Heart left ventricle (tissue), 16 donors: Measurements from ENCODE around the gene CST4. TPM values are rescaled to one million over a fixed set of nuclear protein-coding genes. Genes with fewer than 3 reads are reported as not detected.
A peak's percentile ranks its signal among the peaks of the same experiment; 100 is the strongest.

Experiments
- ATAC-seq, 4 donors: fragments of 200-7000 bp; cut with Tn5 transposase; one replicate each; pipeline ENCODE4 v1.9.1; 2020 to 2022; ENCODE audit warnings: moderate library complexity in 4 of 4, mild to moderate bottlenecking in 3 of 4, moderate number of reproducible peaks in 1 of 4
- DNase-seq, 5 donors: peaks; one replicate each; pipeline ENCODE4 v3.0.0-alpha.2; 2020
- H3K27ac ChIP-seq, 12 donors: fragments of 200-600 bp; sonication (generic) in 4 of 12; one replicate each; pipeline versions ENCODE4 v1.5.0 to v1.8.0; 2016 to 2022; ENCODE audit warnings: mild to moderate bottlenecking in 2 of 12
- H3K27me3 ChIP-seq, 9 donors: fragments of 200-600 bp; sonication (generic) in 2 of 9; one replicate each; pipeline versions ENCODE4 v1.5.1 to v1.8.0; 2016 to 2022; ENCODE audit warnings: mild to moderate bottlenecking in 3 of 9
- H3K36me3 ChIP-seq, 9 donors: fragments of 200-600 bp; sonication (generic) in 2 of 9; one replicate each; pipeline versions ENCODE4 v1.5.0 to v1.8.0; 2018 to 2022; ENCODE audit warnings: mild to moderate bottlenecking in 2 of 9
- H3K4me1 ChIP-seq, 12 donors: fragments of 200-600 bp; sonication (generic) in 4 of 12; one replicate each; pipeline versions ENCODE4 v1.5.0 to v1.8.0; 2016 to 2022; ENCODE audit warnings: mild to moderate bottlenecking in 3 of 12
- H3K4me3 ChIP-seq, 12 donors: fragments of 200-600 bp; sonication (generic) in 4 of 12; one replicate each; pipeline versions ENCODE4 v1.5.0 to v1.8.0; 2017 to 2022; ENCODE audit warnings: mild to moderate bottlenecking in 9 of 12, moderate library complexity in 4 of 12
- H3K9me3 ChIP-seq, 12 donors: fragments of 200-600 bp; sonication (generic) in 4 of 12; one replicate each; pipeline versions ENCODE4 v1.5.0 to v1.8.0; 2016 to 2022; ENCODE audit warnings: mild to moderate bottlenecking in 1 of 12
- CTCF ChIP-seq, 12 donors: fragments of 200-600 bp; sonication (generic) in 4 of 12; IDR thresholded peaks; one replicate each; pipeline versions ENCODE4 v1.5.0 to v1.8.0; 2018 to 2022; ENCODE audit warnings: antibody characterized with exemption in 12 of 12, mild to moderate bottlenecking in 5 of 12
- POLR2A ChIP-seq, 2 donors: fragments of 450-650 bp; IDR thresholded peaks; one replicate each; pipeline ENCODE4 v1.6.1; 2017; ENCODE audit warnings: antibody characterized with exemption in 2 of 2, mild to moderate bottlenecking in 2 of 2, moderate library complexity in 2 of 2
- WGBS, 4 donors: extraction: QIAGEN DNeasy Blood & Tissue Kit in 2 of 4; methylation state at CpG; one replicate each; pipeline versions ENCODE4 v1.1.5 to v1.1.7; 2013 to 2018; 5-methylcytosine and 5-hydroxymethylcytosine counted together
- intact Hi-C, 10 donors: fragments of 100-400 bp; cut with DNase I; formaldehyde crosslinking; loops; one replicate each; pipeline versions ENCODE4 v1.11.1 to v1.14.2; 2022
- polyA plus RNA-seq, 2 donors: library from polyadenylated mRNA; stranded (reverse); fragments of 200-250 nt; gene quantifications; one replicate each; pipeline ENCODE4 v1.2.3, GENCODE V29; 2013
- total RNA-seq, 9 donors: library from RNA; depleted of rRNA in 2 of 9; stranded (reverse); fragments of >200 nt in 2 of 9; fragmentation: NEBNext Ultra II Directional in 3 of 9; extraction: Animal tissue kit (Norgen Biotek cat#: 25700) in 3 of 9; gene quantifications; one replicate each; pipeline versions ENCODE4 v1.1.0 to v1.2.4, GENCODE V29; 2016 to 2023
- donor health status: ischemic (EF 13 %, LVEDD 7.1; RV severe dilation, severe dysfunction).
- donor health status: healthy with polysubstance abuse.
- donor health status: DM: no; HTN: yes; CAD: no.
- donor health status: DM: no; HTN: no; CAD: no.
- donor health status: ischemic (EF 25% LVEDD 6.9; RV normal size, moderate dysfunction).
- donor health status: ischemic (EF 25% LVEDD 5.7; RV mildly dilated, moderate dysfunction).
- donor health status: healthy.
- donor health status: DM: yes; HTN: yes; CAD: no.
- donor health status: ischemic (EF 35%, LVEDD 5.7; RV mildly dilated, moderate dysfunction).
- donor health status: nonischemic (EF 11% LVEDD 7.7; RV severe dilation, severe dysfunction).
- donor health status: DM: yes; HTN: yes; CAD: no.
- donor health status: PGD.
- donor health status: ischemic (EF 29% LVEDD 5.4; RV normal size, mild dysfunction).
- donor health status: nonischemic (EF 23%, LVEDD 6.1; RV moderate dilation, normal function).

Gene CST4
- total and polyA plus RNA-seq, 11 donors: not detected

DNA sequence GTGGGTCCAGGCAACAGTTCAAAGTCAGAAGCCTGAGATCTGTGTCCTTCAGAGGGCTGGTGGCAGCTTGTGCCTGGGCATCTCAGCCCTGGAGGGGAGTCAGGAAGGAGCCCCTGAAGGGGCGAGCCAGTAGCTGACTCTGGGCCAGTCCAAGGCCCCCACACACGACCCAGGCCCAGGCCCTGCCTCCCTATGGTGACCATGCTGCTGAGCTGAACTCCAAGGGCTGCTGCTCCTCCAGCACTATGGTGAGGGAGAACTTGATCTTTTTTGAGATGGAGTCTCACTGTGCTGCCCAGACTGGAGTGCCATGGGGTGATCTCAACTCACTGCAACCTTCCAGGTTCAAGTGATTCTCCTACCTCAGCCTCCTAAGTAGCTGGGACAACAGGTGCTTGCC, 35.9 kb downstream of the CST4 start:
- Histone ChIP-seq H3K36me3 (no peaks in the 10 kb centered on the region), H3K27ac (peak overlapping the region in 2 of 12 donors; percentile 9 to 81), H3K4me3 (no peak overlapping the region), H3K27me3 (peaks cover 0 to 7% (median 0%) of the 10 kb centered on the region in 9 donors), H3K9me3 (peaks cover 0 to 4% (median 0%) of the 10 kb centered on the region in 12 donors), H3K4me1 (peaks cover 0 to 38% (median 25%) of the 10 kb centered on the region in 12 donors)
- no peak for TF ChIP-seq CTCF (IDR thresholded peaks at IDR 0.05)
- no peak for TF ChIP-seq POLR2A (IDR thresholded peaks at IDR 0.05)
- no peak for DNase-seq
- WGBS, 4 donors: 68 to 94% (median 76%) methylated on average over 2 of the region's 2 CpGs
- intact Hi-C loops: no loop called here
- ATAC-seq: no peak

DNA sequence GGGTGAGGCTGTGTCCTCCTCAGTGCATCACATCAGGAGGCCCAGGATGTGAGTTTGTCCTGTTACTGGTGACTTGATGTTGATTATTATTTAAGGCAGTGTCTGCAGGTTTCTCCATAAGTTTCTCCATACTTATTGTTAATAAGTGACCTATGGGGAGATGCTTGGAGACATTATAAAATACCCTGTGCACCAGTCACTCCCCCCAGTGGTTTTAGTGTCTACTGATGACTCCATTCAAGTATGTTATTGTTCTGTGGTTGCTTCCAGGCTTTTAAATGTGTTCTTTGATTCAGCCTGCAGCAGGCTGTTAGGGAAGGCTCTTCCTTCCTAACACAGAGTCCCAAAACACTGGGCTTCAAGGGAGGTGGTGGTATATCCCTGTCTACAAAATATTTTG, 36.5 kb downstream of the CST4 start:
- no peak overlapping the region for H3K27ac ChIP-seq
- ATAC-seq (no peak), DNase-seq (no peak)
- peaks cover 0 to 39% (median 25%) of the 10 kb centered on the region in 12 donors for H3K4me1 ChIP-seq
- intact Hi-C loops: no loop called here
- no peak overlapping the region for H3K4me3 ChIP-seq
- TF ChIP-seq CTCF (IDR thresholded peaks at IDR 0.05): no peak
- no peak for TF ChIP-seq POLR2A (IDR thresholded peaks at IDR 0.05)
- peaks cover 0 to 7% (median 0%) of the 10 kb centered on the region in 9 donors for H3K27me3 ChIP-seq
- H3K9me3 ChIP-seq: peaks cover 0 to 4% (median 0%) of the 10 kb centered on the region in 12 donors
- H3K36me3 ChIP-seq: no peaks in the 10 kb centered on the region

DNA sequence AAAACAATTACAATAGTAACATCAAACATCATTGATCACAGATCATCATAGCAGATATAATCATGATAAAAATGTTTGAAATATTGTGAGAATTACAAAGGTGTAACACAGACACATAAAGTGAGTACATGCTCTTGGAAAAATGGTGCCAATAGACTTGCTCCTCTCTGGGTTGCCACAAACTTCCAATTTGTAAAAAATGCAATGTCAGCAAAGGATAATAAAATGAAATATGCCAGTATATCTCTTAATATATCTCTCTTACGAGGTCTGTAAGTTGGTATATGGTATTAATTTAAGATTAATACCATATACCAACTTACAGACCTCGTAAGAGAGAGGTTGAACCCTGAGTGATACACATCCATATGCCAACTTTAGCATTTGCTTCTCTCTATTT, 37.7 kb downstream of the CST4 start:
- WGBS, 4 donors: 88 to 95% (median 92%) methylated on average over 2 of the region's 2 CpGs
- no peak for DNase-seq
- Histone ChIP-seq H3K9me3 (peaks cover 0 to 4% (median 0%) of the 10 kb centered on the region in 12 donors), H3K4me3 (no peak overlapping the region), H3K27ac (no peak overlapping the region), H3K36me3 (no peaks in the 10 kb centered on the region), H3K4me1 (peaks cover 0 to 42% (median 21%) of the 10 kb centered on the region in 12 donors), H3K27me3 (peaks cover 0 to 7% (median 0%) of the 10 kb centered on the region in 9 donors)
- TF ChIP-seq CTCF (IDR thresholded peaks at IDR 0.05): no peak
- no peak for TF ChIP-seq POLR2A (IDR thresholded peaks at IDR 0.05)
- ATAC-seq: no peak
- intact Hi-C loops: no loop called here

DNA sequence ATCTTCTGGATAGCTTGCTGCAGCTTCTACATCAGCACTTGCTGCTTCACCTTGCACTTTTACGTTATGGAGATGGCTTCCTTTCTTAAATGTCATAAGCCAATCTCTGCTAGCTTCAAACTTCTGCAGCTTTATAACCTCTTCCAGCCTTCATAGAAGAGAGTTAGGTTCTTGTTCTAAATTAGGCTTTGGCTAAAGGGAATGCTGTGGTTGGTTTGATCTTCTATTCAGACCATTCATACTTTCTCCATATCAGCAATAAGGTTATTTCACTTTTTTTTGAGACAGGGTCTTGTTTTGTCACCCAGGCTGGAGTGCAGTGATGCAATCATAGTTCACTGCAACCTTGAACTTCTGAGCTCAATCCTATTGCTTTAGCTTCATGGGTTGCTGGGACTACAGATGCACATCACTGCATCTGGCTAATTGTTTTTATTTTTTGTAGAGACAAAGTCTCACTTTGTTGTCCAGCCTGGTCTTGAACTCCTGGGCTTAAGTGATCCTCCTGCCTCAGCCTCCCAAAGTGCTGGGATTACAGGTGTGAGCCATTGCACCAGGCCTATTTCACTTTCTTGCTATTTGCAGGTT, 38.9 kb downstream of the CST4 start:
- Histone ChIP-seq H3K36me3 (no peaks in the 10 kb centered on the region), H3K4me3 (no peak overlapping the region), H3K27me3 (peaks cover 0 to 7% (median 0%) of the 10 kb centered on the region in 9 donors), H3K4me1 (peaks cover 0 to 35% (median 11%) of the 10 kb centered on the region in 12 donors), H3K27ac (no peak overlapping the region), H3K9me3 (peaks cover 0 to 4% (median 0%) of the 10 kb centered on the region in 12 donors)
- 76 to 92% (median 89%) methylated on average over 1 of the region's 1 CpG for WGBS, 4 donors
- ATAC-seq (no peak), DNase-seq (no peak)
- TF ChIP-seq CTCF (IDR thresholded peaks at IDR 0.05) (no peak), POLR2A (IDR thresholded peaks at IDR 0.05) (no peak)
- intact Hi-C loops: no loop called here
